BJ (cell line): ENCODE results near the gene TTC27. TPM values are rescaled to one million over a fixed set of nuclear protein-coding genes. Genes with fewer than 3 reads are reported as not detected.

Experiments
- CTCF ChIA-PET: fragments of 350-600 bp; formaldehyde crosslinking; extraction: SDS; loops from one replicate; lab custom pipeline; 2021; ENCODE audit warnings: antibody characterized with exemption, inconsistent platforms; lab: Yijun Ruan, JAX
- POLR2A ChIA-PET: fragments of 300-600 bp; sonication (Branson Sonifier 250); formaldehyde crosslinking; extraction: SDS; loops from one replicate; lab custom pipeline; 2021; ENCODE audit warnings: antibody characterized with exemption; lab: Charles Lee
- DNase-seq: peaks from one replicate; pipeline ENCODE4 v3.0.0-alpha.2; 2011; ENCODE audit warnings: low read depth
- H3K27me3 ChIP-seq: 2 replicates; pipeline ENCODE4 v1.6.0; 2011; ENCODE audit warnings: low read length; ENCODE audit not compliant: control insufficient read depth, insufficient read depth
- H3K36me3 ChIP-seq: 2 replicates; pipeline ENCODE4 v1.5.1; 2011; ENCODE audit warnings: low read length; ENCODE audit not compliant: control insufficient read depth, insufficient read depth
- H3K4me3 ChIP-seq: 2 replicates; pipeline ENCODE4 v1.5.1; 2011; ENCODE audit warnings: low read depth, mild to moderate bottlenecking, control low read depth, low read length
- CTCF ChIP-seq: IDR thresholded peaks from 2 replicates; pipeline ENCODE4 v1.5.1; 2011; ENCODE audit warnings: low read depth, mild to moderate bottlenecking, control low read depth, inconsistent platforms, low read length, moderate library complexity; ENCODE audit not compliant: insufficient read depth
- polyA plus RNA-seq: library from polyadenylated mRNA; depleted of rRNA; stranded (reverse); fragments of >200 nt; gene quantifications from 2 replicates; pipeline ENCODE4 v1.2.3, GENCODE V29; 2011

Gene TTC27
- polyA plus RNA-seq, 1 experiment: 10.4 TPM

GRCh38 chr2:32718752-32719151 lies 90.9 kb downstream of the TTC27 start:
- TF ChIP-seq CTCF: no peak
- CTCF ChIA-PET: interaction anchor here (0.8 to 1.4 kb wide), 3 partner anchors 10 to 22 kb away, joined by 3 to 4 read pairs (median 3); no protein-coding TSS in a partner anchor
- Histone ChIP-seq H3K36me3 (no peaks in the 10 kb centered on the region), H3K27me3 (no peaks in the 10 kb centered on the region), H3K4me3 (no peak overlapping the region)
- DNase-seq: no peak
- POLR2A ChIA-PET: no interaction called here

- Histone ChIP-seq H3K4me3 (no peak overlapping the region), H3K27me3 (no peaks in the 10 kb centered on the region), H3K36me3 (0 out of 2 replicates have a peak, but pooled peaks cover 1% of the 10 kb centered on the region)
- ChIA-PET CTCF (interaction anchor here (0.9 to 1.4 kb wide), 3 partner anchors 16 to 54 kb away, joined by 3 to 4 read pairs (median 3); no protein-coding TSS in a partner anchor), POLR2A (no interaction called here)
- DNase-seq: no peak
- TF ChIP-seq CTCF: no peak
Measured at GRCh38 chr2:32719430-32719829, 91.6 kb downstream of the TTC27 start.

GRCh38 chr2:32719933-32720716 lies 92.3 kb downstream of the TTC27 start:
- 0 out of 2 replicates have a peak, but pooled peaks cover 1% of the 10 kb centered on the region for H3K36me3 ChIP-seq
- H3K4me3 ChIP-seq: no peak overlapping the region
- H3K27me3 ChIP-seq: no peaks in the 10 kb centered on the region
- ChIA-PET POLR2A (no interaction called here), CTCF (interaction anchor here (1.1 kb wide), 2 partner anchors 36 to 54 kb away, joined by 3 read pairs; no protein-coding TSS in a partner anchor)
- no peak for DNase-seq
- TF ChIP-seq CTCF: no peak

- DNase-seq: no peak
- TF ChIP-seq CTCF: no peak
- POLR2A ChIA-PET: no interaction called here
- Histone ChIP-seq H3K36me3 (0 out of 2 replicates have a peak, but pooled peaks cover 1% of the 10 kb centered on the region), H3K27me3 (no peaks in the 10 kb centered on the region), H3K4me3 (no peak overlapping the region)
- CTCF ChIA-PET: interaction anchor here (1.1 kb wide), 1 partner anchor 36 kb away, joined by 3 read pairs; no protein-coding TSS in a partner anchor
Measured at GRCh38 chr2:32720771-32721170, 92.9 kb downstream of the TTC27 start.

- ChIA-PET POLR2A (interaction anchor here (0.7 kb wide), 1 partner anchor 204 kb away, joined by 3 read pairs; no protein-coding TSS in a partner anchor), CTCF (interaction anchor here (1.1 kb wide), 1 partner anchor 37 kb away, joined by 3 read pairs; no protein-coding TSS in a partner anchor)
- DNase-seq: no peak
- 0 out of 2 replicates have a peak, but pooled peaks cover 1% of the 10 kb centered on the region for H3K36me3 ChIP-seq
- no peaks in the 10 kb centered on the region for H3K27me3 ChIP-seq
- no peak for TF ChIP-seq CTCF
- H3K4me3 ChIP-seq: no peak overlapping the region
Measured at GRCh38 chr2:32721376-32721775, 93.5 kb downstream of the TTC27 start.
